Keratinocyte (primary cell): ENCODE results near the gene SPATA20. TPM values are rescaled to one million over a fixed set of nuclear protein-coding genes. Genes with fewer than 3 reads are reported as not detected.

ENCODE experiments used
- DNase-seq: peaks from one replicate; pipeline ENCODE4 v3.0.0-alpha.2; 2011; ENCODE audit warnings: low read depth, missing footprints, low spot score
- FAIRE-seq: peaks from 2 replicates; lab custom pipeline; 2011; peaks lifted over from hg19 to GRCh38; lab: Jason Lieb, UNC
- H2AFZ ChIP-seq: 2 replicates; pipeline ENCODE4 v1.6.0; 2012; ENCODE audit warnings: low read length, control low read depth, inconsistent platforms; ENCODE audit not compliant: control insufficient read depth
- H3K27ac ChIP-seq: 2 replicates; pipeline ENCODE4 v1.5.1; 2011; ENCODE audit warnings: low read length; ENCODE audit not compliant: control insufficient read depth, insufficient read depth
- H3K27me3 ChIP-seq: 3 replicates; pipeline ENCODE4 v1.6.0; 2011; ENCODE audit warnings: low read length; ENCODE audit not compliant: control insufficient read depth, insufficient read depth; ENCODE audit errors: extremely low read depth
- H3K36me3 ChIP-seq, 2 experiments: 2 replicates in 1 of 2; 3 replicates in 1 of 2; pipeline ENCODE4 v1.5.1; 2011; ENCODE audit warnings: low read length in 2 of 2, mild to moderate bottlenecking in 1 of 2; ENCODE audit not compliant: control insufficient read depth in 2 of 2, insufficient read depth in 2 of 2; ENCODE audit errors: extremely low read depth in 1 of 2
- H3K4me1 ChIP-seq: 3 replicates; pipeline ENCODE4 v1.5.1; 2011; ENCODE audit warnings: low read length; ENCODE audit not compliant: control insufficient read depth, insufficient read depth; ENCODE audit errors: extremely low read depth
- H3K4me2 ChIP-seq: 3 replicates; pipeline ENCODE4 v1.6.0; 2011; ENCODE audit warnings: low read depth, low read length; ENCODE audit not compliant: control insufficient read depth, insufficient read depth; ENCODE audit errors: extremely low read depth
- H3K4me3 ChIP-seq, 3 experiments: fragments of 200-600 bp in 1 of 3; sonication (generic) in 1 of 3; 2 replicates in 2 of 3; 3 replicates in 1 of 3; pipeline ENCODE4 v1.5.1; 2011 to 2016; ENCODE audit warnings: low read length in 3 of 3, mild to moderate bottlenecking in 3 of 3, control low read depth in 2 of 3, inconsistent platforms in 1 of 3, low read depth in 1 of 3, mixed read lengths in 1 of 3, mixed run types in 1 of 3, moderate library complexity in 1 of 3; ENCODE audit not compliant: control insufficient read depth in 2 of 3, insufficient read depth in 2 of 3; ENCODE audit errors: extremely low read depth in 1 of 3
- H3K79me2 ChIP-seq: 2 replicates; pipeline ENCODE4 v1.6.0; 2012; ENCODE audit warnings: low read length; ENCODE audit not compliant: control insufficient read depth, insufficient read depth
- H3K9ac ChIP-seq: 3 replicates; pipeline ENCODE4 v1.6.0; 2011; ENCODE audit warnings: low read length; ENCODE audit not compliant: control insufficient read depth, insufficient read depth; ENCODE audit errors: extremely low read depth
- H3K9me1 ChIP-seq: 3 replicates; pipeline ENCODE4 v1.6.0; 2011; ENCODE audit warnings: low read length; ENCODE audit not compliant: control insufficient read depth, insufficient read depth; ENCODE audit errors: extremely low read depth
- H3K9me3 ChIP-seq: 2 replicates; pipeline ENCODE4 v1.5.1; 2012; ENCODE audit warnings: low read depth, low read length; ENCODE audit not compliant: control insufficient read depth
- H4K20me1 ChIP-seq: 3 replicates; pipeline ENCODE4 v1.6.0; 2011; ENCODE audit warnings: low read length; ENCODE audit not compliant: control insufficient read depth, insufficient read depth; ENCODE audit errors: extremely low read depth
- EZH2 ChIP-seq: IDR thresholded peaks from one replicate; pipeline ENCODE4 v1.6.1; 2012; ENCODE audit warnings: inconsistent platforms, mild to moderate bottlenecking, low read length, moderate library complexity
- dilution Hi-C: fragments of 300-500 bp; cut with MboI; formaldehyde crosslinking; loops from one replicate; pipeline ENCODE4 v1.7.0; 2020; ENCODE audit warnings: low sequenced_read_pairs; ENCODE audit not compliant: extremely low pct_ligation_motif_present
- polyA plus RNA-seq, 5 experiments: library from polyadenylated mRNA; depleted of rRNA in 3 of 5; stranded (reverse) in 3 of 5; stranded (forward) in 1 of 5; unstranded in 1 of 5; fragments of >200 nt; gene quantifications; 1 replicate in 1 of 5; 2 replicates in 3 of 5; 3 replicates in 1 of 5; pipeline versions ENCODE4 v1.2.1 to v1.2.3, GENCODE V29; 2011 to 2012; ENCODE audit warnings: missing spikeins in 2 of 5, low read depth in 1 of 5, low replicate concordance in 1 of 5
- TF ChIP-seq, protein P1 (sequence below), 3 experiments: IDR thresholded peaks in 1 of 3; conservative IDR thresholded peaks in 1 of 3; optimal IDR thresholded peaks in 1 of 3; 2 replicates in 2 of 3; 3 replicates in 1 of 3; pipeline versions ENCODE3 to v1.5.1; 2011; ENCODE audit warnings: low read length in 3 of 3, mild to moderate bottlenecking in 3 of 3, moderate library complexity in 2 of 3, control low read depth in 1 of 3, inconsistent platforms in 1 of 3; ENCODE audit not compliant: insufficient read depth in 2 of 3; ENCODE audit errors: extremely low read depth in 1 of 3

SPATA20 gene
- polyA plus RNA-seq, 1 donor (not counting 4 experiments of a cell fraction or from before 2014, with no cell fraction given) = 17.2 TPM

DNA sequence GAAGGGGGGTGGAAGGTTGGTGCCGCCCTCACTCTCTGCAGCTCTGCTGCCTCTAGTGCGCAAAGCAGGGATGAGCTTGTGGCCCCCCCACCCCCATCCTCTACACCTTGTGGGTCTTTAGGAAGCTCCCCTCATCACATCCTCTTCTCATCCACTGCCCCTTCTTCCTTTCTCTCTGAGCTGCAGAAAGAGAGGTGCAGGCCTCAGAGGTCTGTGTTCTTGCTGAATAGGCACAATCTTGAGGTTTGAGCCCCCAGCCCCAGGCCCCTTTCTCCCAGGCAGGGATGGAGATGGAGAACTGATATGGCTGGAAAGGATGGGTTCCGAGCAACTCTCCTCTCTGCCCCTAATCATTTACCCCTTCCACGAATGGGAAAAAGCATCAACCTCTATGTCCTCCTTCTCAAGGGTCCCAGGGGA is 16.1 kb downstream of the SPATA20 start:
- peaks cover 2% of the 10 kb centered on the region for H4K20me1 ChIP-seq
- H3K9me1 ChIP-seq = no peaks in the 10 kb centered on the region
- dilution Hi-C loops = no loop called here
- H3K36me3 ChIP-seq = no peaks in the 10 kb centered on the region
- peaks cover 74% of the 10 kb centered on the region for H3K27me3 ChIP-seq
- no peak for DNase-seq
- H3K4me3 ChIP-seq = no peak overlapping the region
- no peaks in the 10 kb centered on the region for H3K9me3 ChIP-seq
- TF ChIP-seq, protein P1, sequence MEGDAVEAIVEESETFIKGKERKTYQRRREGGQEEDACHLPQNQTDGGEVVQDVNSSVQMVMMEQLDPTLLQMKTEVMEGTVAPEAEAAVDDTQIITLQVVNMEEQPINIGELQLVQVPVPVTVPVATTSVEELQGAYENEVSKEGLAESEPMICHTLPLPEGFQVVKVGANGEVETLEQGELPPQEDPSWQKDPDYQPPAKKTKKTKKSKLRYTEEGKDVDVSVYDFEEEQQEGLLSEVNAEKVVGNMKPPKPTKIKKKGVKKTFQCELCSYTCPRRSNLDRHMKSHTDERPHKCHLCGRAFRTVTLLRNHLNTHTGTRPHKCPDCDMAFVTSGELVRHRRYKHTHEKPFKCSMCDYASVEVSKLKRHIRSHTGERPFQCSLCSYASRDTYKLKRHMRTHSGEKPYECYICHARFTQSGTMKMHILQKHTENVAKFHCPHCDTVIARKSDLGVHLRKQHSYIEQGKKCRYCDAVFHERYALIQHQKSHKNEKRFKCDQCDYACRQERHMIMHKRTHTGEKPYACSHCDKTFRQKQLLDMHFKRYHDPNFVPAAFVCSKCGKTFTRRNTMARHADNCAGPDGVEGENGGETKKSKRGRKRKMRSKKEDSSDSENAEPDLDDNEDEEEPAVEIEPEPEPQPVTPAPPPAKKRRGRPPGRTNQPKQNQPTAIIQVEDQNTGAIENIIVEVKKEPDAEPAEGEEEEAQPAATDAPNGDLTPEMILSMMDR (optimal IDR thresholded peaks at IDR 0.05 in 1 of 3, IDR thresholded peaks at IDR 0.05 in 1 of 3, conservative IDR thresholded peaks at IDR 0.05 in 1 of 3; ENCODE audit: extremely low read depth in 1 of 3, insufficient read depth in 2 of 3, low read length in 3 of 3) = no peak
- no peak for TF ChIP-seq EZH2
- H3K79me2 ChIP-seq = no peaks in the 10 kb centered on the region
- peaks cover 13% of the 10 kb centered on the region for H3K4me1 ChIP-seq
- H3K4me2 ChIP-seq = no peak overlapping the region
- FAIRE-seq = no peak
- no peak overlapping the region for H2AFZ ChIP-seq
- H3K27ac ChIP-seq = no peak overlapping the region
- no peak overlapping the region for H3K9ac ChIP-seq

DNA sequence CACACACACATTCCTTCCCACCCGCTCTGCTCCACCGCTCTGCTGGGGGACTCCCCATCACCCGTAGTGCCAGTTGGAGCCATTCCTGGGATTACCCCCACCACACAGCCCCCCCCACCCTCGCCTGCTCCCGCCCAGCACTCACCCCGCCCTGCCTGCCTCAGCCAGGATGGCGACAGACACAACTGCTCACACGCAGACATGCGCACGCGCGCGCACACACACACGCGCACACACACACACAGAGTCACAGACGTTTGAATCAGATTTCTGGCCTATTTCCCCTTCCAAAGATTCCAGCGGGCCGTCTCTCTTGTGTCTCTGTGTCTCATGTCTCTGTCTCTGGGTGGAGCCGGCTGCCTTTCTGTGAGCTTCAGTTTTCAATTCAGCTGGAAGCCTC is 17.9 kb downstream of the SPATA20 start:
- DNase-seq (no peak), FAIRE-seq (no peak)
- Histone ChIP-seq H3K36me3 (no peaks in the 10 kb centered on the region), H3K9me3 (no peaks in the 10 kb centered on the region), H3K4me1 (peaks cover 7% of the 10 kb centered on the region), H3K9ac (no peak overlapping the region), H3K79me2 (no peaks in the 10 kb centered on the region), H3K27me3 (peaks cover 59% of the 10 kb centered on the region), H3K9me1 (no peaks in the 10 kb centered on the region), H3K4me3 (no peak overlapping the region), H3K4me2 (no peak overlapping the region), H3K27ac (no peak overlapping the region), H2AFZ (no peak overlapping the region), H4K20me1 (no peaks in the 10 kb centered on the region)
- no peak for TF ChIP-seq EZH2
- TF ChIP-seq, protein P1 (optimal IDR thresholded peaks at IDR 0.05 in 1 of 3, IDR thresholded peaks at IDR 0.05 in 1 of 3, conservative IDR thresholded peaks at IDR 0.05 in 1 of 3; ENCODE audit: extremely low read depth in 1 of 3, insufficient read depth in 2 of 3, low read length in 3 of 3) = no peak
- dilution Hi-C loops = no loop called here
